Suprapubic skin (tissue), 4 donors: ENCODE measurements around the gene PRRG1.

Experiments
- CTCF ChIP-seq, 2 donors: fragments of 200-600 bp in 1 of 2; fragments of 450-650 bp in 1 of 2; sonication (generic) in 1 of 2; IDR thresholded peaks; one replicate each; pipeline ENCODE4 v1.5.1; 2016 to 2019; ENCODE audit warnings: antibody characterized with exemption in 2 of 2, mild to moderate bottlenecking in 1 of 2, moderate library complexity in 1 of 2
- POLR2A ChIP-seq, 2 donors: fragments of 450-650 bp; IDR thresholded peaks; one replicate each; pipeline ENCODE4 v1.6.1; 2017; ENCODE audit warnings: antibody characterized with exemption in 2 of 2, mild to moderate bottlenecking in 2 of 2, moderate library complexity in 2 of 2
- POLR2AphosphoS5 ChIP-seq, 3 donors: sonication (generic); formaldehyde crosslinking; IDR thresholded peaks; one replicate each; pipeline ENCODE4 v1.6.1; 2017; ENCODE audit warnings: antibody characterized with exemption in 3 of 3

- TF ChIP-seq CTCF (IDR thresholded peaks at IDR 0.05): no peak
- TF ChIP-seq POLR2A (IDR thresholded peaks at IDR 0.05): no peak
- no peak for TF ChIP-seq POLR2AphosphoS5 (IDR thresholded peaks at IDR 0.05)
Observed at GRCh38 chrX:37378404-37378803, 29.2 kb downstream of the PRRG1 start.
